ENCODE measurements around the gene PSTPIP2.

- no peak for TF ChIP-seq POLR2AphosphoS5 (IDR thresholded peaks at IDR 0.05)
- TF ChIP-seq, protein P1, sequence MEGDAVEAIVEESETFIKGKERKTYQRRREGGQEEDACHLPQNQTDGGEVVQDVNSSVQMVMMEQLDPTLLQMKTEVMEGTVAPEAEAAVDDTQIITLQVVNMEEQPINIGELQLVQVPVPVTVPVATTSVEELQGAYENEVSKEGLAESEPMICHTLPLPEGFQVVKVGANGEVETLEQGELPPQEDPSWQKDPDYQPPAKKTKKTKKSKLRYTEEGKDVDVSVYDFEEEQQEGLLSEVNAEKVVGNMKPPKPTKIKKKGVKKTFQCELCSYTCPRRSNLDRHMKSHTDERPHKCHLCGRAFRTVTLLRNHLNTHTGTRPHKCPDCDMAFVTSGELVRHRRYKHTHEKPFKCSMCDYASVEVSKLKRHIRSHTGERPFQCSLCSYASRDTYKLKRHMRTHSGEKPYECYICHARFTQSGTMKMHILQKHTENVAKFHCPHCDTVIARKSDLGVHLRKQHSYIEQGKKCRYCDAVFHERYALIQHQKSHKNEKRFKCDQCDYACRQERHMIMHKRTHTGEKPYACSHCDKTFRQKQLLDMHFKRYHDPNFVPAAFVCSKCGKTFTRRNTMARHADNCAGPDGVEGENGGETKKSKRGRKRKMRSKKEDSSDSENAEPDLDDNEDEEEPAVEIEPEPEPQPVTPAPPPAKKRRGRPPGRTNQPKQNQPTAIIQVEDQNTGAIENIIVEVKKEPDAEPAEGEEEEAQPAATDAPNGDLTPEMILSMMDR (IDR thresholded peaks at IDR 0.05; ENCODE audit: poor library complexity, severe bottlenecking), result no peak
- no peak for TF ChIP-seq SMC3 (conservative IDR thresholded peaks at IDR 0.05; ENCODE audit: poor library complexity)
Measured at GRCh38 chr18:46007165-46007564, 64.9 kb downstream of the PSTPIP2 start.
